ENCODE measurements around the gene MMP14. TPM values are rescaled to one million over a fixed set of nuclear protein-coding genes. Genes with fewer than 3 reads are reported as not detected.
A peak's percentile ranks its signal among the peaks of the same experiment; 100 is the strongest.

The MMP14 gene
- total and polyA plus RNA-seq, 2 of the 13 experiments (the other 11 are each of a cell fraction or from before 2014, with no cell fraction given), result 5.2 to 9.8 TPM

DNA sequence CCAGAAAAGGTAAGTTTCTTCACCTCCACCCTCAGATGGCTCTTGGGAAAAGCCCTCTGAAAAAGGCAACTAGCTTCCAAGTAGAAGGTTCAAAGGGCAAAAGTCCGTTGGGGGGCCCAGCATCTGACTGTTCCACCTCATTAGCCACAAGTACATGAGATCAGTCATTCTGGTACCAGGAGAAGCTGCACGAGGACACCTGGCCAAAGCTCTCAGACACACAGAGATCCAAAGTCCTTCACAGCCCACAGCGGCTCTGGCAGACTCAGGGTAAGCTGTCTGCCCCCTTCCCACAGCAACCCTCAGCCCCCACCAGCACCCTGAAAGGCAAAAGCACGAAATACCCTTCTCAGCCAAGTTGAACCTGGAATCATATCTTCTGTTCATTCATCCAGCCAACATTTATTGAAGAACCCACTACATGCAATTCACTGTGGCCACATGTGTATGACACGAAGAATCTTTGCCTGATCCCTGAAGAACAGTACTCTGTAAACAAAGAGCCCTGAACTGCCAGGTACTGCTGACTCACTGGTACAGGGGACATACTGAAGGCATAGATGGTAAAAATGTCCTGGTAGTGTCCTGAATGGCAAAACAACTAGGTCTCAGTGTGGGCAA, 40.2 kb upstream of the MMP14 start (continued):
- TF ChIP-seq, protein P1, sequence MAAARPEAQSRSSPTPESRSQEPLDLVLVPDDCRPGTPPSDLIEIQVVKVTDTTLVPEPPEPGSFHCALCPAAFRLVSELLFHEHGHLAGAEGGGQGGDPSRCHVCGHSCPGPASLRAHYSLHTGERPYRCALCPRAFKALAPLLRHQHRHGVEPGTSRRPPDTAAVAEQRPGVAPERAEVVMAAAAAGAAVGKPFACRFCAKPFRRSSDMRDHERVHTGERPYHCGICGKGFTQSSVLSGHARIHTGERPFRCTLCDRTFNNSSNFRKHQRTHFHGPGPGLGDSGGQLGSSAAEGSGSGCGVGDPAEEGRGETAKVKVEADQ (CRISPR knock-in tag; IDR thresholded peaks at IDR 0.05; ENCODE audit: borderline replicate concordance), result no peak
- TF ChIP-seq CENPX (CRISPR knock-in tag; IDR thresholded peaks at IDR 0.05) (no peak), ZNF274 (CRISPR knock-in tag; IDR thresholded peaks at IDR 0.05) (no peak), PTBP1 (IDR thresholded peaks at IDR 0.05; ENCODE audit: low read depth, low read length, poor library complexity, severe bottlenecking) (no peak), ZNF30 (CRISPR knock-in tag; IDR thresholded peaks at IDR 0.05) (no peak), PITX1 (CRISPR knock-in tag; IDR thresholded peaks at IDR 0.05) (no peak), ZNF354B (CRISPR knock-in tag; IDR thresholded peaks at IDR 0.05) (no peak), HNF4A (CRISPR knock-in tag; IDR thresholded peaks at IDR 0.05) (peak; percentile 91), ZNF253 (CRISPR knock-in tag; IDR thresholded peaks at IDR 0.05; ENCODE audit: borderline replicate concordance) (no peak), ZNF563 (CRISPR knock-in tag; IDR thresholded peaks at IDR 0.05) (no peak), ZNF850 (CRISPR knock-in tag; conservative IDR thresholded peaks at IDR 0.05) (no peak), NFE2 (CRISPR knock-in tag; IDR thresholded peaks at IDR 0.05) (no peak), MXD4 (CRISPR knock-in tag; IDR thresholded peaks at IDR 0.05) (no peak), ZKSCAN5 (CRISPR knock-in tag; IDR thresholded peaks at IDR 0.05) (no peak), ZNF772 (CRISPR knock-in tag; IDR thresholded peaks at IDR 0.05) (peak; percentile 18; the same call in 1 of the 2 replicates), FOXK2 (IDR thresholded peaks at IDR 0.05) (no peak), ZNF333 (CRISPR knock-in tag; IDR thresholded peaks at IDR 0.05; ENCODE audit: borderline replicate concordance) (no peak), ZNF468 (CRISPR knock-in tag; IDR thresholded peaks at IDR 0.05) (no peak), ZNF788 (CRISPR knock-in tag; IDR thresholded peaks at IDR 0.05; ENCODE audit: borderline replicate concordance) (peak; percentile 44; the same call in 1 of the 2 replicates), ZNF639 (CRISPR knock-in tag; conservative IDR thresholded peaks at IDR 0.05) (no peak; the same call in 1 of the 2 replicates), SIN3A (IDR thresholded peaks at IDR 0.05; ENCODE audit: borderline replicate concordance, low read depth, low read length) (0 out of 2 replicates have a peak, but pooled peaks have one; percentile 28), ZNF569 (CRISPR knock-in tag; IDR thresholded peaks at IDR 0.05; ENCODE audit: borderline replicate concordance) (no peak), ZNF34 (CRISPR knock-in tag; IDR thresholded peaks at IDR 0.05; ENCODE audit: borderline replicate concordance) (no peak), ZNF24 (IDR thresholded peaks at IDR 0.05) (no peak), ZNF256 (CRISPR knock-in tag; conservative IDR thresholded peaks at IDR 0.05) (no peak), ZNF484 (CRISPR knock-in tag; IDR thresholded peaks at IDR 0.05; ENCODE audit: borderline replicate concordance, low read depth) (no peak), MTA3 (CRISPR knock-in tag; IDR thresholded peaks at IDR 0.05) (no peak), RFXAP (CRISPR knock-in tag; IDR thresholded peaks at IDR 0.05; ENCODE audit: borderline replicate concordance) (no peak), SRF (IDR thresholded peaks at IDR 0.05; ENCODE audit: low read depth, low read length) (no peak), ZNF572 (CRISPR knock-in tag; IDR thresholded peaks at IDR 0.05) (0 out of 2 replicates have a peak, but pooled peaks have one; percentile 59)
- TF ChIP-seq, protein P2, sequence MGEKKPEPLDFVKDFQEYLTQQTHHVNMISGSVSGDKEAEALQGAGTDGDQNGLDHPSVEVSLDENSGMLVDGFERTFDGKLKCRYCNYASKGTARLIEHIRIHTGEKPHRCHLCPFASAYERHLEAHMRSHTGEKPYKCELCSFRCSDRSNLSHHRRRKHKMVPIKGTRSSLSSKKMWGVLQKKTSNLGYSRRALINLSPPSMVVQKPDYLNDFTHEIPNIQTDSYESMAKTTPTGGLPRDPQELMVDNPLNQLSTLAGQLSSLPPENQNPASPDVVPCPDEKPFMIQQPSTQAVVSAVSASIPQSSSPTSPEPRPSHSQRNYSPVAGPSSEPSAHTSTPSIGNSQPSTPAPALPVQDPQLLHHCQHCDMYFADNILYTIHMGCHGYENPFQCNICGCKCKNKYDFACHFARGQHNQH (CRISPR knock-in tag; IDR thresholded peaks at IDR 0.05), result peak; percentile 63; the same call in 1 of the 2 replicates
